NCI-H2029 treated with DMSO at 0.1 percent for 48 hours (cell line): Measurements from ENCODE around the gene TACR1.
"Not testable (repeated sequence)": the region's sequence is repeated elsewhere in the genome, so short reads cannot be mapped to it uniquely, and the experiment has no call there.

Experiments used
- DNase-seq: peaks from one replicate; lab custom pipeline; 2025; lab: John Stamatoyannopoulos, UW

Gene TACR1

DNA sequence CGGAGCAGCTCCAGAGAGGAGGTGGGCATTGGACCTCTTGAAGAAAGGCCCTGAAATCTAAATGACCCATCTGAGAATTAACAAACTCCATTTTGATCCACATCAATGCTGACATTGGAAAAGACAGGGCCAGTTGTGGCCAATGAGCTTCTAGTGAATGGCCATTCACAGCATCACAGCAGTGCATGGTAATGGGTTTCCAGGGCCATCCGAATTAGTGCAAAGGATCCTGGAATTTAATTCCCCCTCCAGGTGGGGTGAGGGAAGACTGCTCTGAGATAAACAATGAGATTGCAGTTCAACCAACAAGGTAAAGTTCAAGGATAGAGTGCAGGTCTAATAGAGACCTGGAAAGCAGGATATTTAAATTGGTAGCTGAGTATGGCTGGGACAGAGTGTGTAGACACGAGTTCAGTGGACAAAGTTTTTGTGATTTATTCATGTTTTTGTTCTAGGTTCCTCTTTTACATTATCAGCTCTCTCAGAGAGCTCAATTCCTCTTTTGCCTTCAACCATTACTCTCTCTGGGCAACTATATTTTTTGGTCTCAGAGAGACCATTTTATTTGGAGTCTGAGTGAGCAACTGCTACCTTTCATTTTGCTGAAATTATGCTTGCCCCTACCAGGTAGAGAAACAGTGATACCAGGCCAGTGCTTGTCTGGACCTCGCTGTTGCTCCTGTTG, 5.0 kb downstream of the TACR1 start:
- DNase-seq = no peak

DNA sequence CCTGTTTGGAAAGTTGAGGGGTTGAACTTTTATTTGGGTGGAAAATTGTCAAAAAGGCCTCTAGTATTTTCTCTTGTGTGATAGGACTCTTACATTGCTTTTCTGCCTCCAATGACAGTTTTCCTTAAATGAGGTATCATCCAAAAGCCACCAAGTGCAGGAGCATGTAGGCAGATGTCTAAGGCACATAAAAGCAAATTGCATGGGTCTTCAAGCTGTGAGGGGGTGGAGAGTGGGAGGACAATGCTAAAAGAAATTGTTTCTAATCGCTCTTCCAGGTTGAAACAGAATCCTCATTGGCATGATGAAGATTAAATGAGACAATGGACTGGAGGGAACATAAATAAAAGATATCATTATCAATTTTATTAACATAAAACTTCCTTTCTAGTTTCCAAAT, 6.8 kb downstream of the TACR1 start:
- DNase-seq = no peak

- DNase-seq = no peak
Measured at GRCh38 chr2:75190271-75190990, 8.9 kb downstream of the TACR1 start.

DNA sequence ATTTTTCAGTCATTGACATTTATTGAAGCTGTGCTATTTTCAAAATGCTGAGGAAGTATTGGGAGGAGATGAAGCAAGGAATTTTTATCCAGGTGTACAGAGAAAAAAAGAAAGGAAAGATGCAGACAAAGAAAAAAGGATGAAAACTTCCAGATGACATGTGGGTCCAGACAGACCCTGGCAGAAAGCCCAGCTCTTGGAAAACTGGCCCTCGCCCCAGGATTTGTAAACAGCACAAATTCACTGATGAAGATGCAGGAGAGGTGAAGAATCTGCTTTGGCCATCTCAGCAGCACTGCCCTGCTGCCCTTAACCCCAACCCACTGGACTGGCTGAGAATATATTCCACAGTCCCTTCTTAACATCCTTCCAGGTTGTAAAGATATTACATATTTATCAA, 12.5 kb downstream of the TACR1 start:
- no peak for DNase-seq

DNA sequence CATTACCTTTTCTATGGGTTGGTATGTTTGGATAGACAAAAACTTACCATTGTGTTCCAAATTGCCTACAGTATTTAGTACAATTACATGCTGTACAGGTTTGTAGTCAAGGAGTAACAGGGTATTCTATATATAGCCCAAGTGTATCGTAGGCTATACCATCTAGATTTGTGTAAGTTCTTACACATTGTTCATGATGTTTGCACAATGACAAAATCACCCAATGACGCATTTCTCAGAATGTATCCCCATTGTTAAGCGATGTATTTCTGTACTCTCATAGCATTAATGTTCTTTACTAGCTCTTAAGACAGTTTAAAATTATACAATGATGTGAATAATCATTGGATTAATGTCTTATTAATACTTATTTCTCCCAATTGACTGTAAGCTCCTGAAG, 16.7 kb downstream of the TACR1 start:
- DNase-seq = no peak

GRCh38 chr2:75180476-75180875, 18.8 kb downstream of the TACR1 start:
- no peak for DNase-seq

- DNase-seq = no peak
Measured at GRCh38 chr2:75177427-75177826, 21.9 kb downstream of the TACR1 start.

- no peak for DNase-seq
Measured at GRCh38 chr2:75175456-75175855, 23.9 kb downstream of the TACR1 start.

DNA sequence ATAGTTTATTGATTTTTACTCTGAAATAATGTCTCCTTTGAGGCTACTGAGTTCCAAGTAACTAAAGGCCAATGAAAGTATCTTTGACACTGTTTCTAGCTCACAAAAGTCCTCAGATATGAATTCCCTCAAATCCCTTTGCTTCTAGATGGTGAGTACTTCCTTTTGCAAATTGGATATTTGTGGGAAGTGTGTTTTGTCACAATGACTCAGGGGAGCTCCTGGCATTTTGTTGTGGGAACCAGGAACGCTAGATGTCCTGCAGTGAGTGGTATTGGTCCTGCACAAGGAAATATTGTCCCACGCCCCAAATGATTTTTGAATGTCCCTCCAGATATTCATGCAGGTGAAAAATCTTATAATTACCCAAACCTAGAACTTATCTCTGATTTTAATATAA, 24.3 kb downstream of the TACR1 start:
- DNase-seq = no peak

GRCh38 chr2:75174519-75174918, 24.8 kb downstream of the TACR1 start:
- no peak for DNase-seq

GRCh38 chr2:75173740-75174139, 25.6 kb downstream of the TACR1 start:
- no peak for DNase-seq

- DNase-seq = not testable (repeated sequence)
Measured at GRCh38 chr2:75171423-75171822, 27.9 kb downstream of the TACR1 start.

DNA sequence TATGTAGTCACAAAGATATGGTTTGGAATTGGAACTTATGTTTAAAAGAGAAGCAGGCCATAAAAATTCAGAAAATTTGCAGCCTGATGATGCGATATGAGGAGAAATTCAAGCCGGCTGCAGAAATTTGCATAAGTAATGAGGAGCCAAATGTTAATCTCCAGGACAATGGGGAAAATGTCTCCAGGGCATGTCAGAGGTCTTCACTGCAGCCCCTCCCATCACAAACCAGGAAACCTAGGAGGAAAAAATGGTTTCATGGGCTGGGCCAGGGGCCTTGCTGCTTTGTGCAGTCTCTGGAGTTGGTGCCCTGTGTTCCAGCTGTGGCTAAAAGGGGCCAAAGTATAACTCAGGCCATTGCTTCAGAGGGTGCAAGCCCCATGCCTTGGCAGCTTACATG, 28.4 kb downstream of the TACR1 start:
- DNase-seq = no peak

GRCh38 chr2:75168186-75168585, 31.1 kb downstream of the TACR1 start:
- DNase-seq = no peak

GRCh38 chr2:75166491-75166890, 32.8 kb downstream of the TACR1 start:
- no peak for DNase-seq

- no peak for DNase-seq
Measured at GRCh38 chr2:75162897-75163296, 36.4 kb downstream of the TACR1 start.

DNA sequence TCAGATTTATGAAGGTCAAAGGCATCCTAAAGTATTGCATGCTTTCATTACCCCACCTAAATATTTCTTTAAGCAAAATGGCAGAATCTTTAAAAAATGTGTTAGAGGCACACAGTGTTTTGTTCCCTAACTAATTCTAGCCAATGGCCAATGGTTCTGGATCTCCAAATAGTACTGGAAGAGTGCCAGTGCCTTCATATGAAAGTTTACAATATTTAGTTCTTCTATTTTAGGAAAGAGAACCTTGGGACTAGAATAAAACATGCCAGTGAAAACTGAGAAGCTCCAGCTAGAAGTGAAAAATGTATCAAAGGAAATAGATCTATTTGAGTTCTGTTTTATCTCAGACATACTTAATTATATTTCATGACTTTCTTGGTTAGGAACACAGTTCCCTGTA, 37.1 kb downstream of the TACR1 start:
- no peak for DNase-seq

DNA sequence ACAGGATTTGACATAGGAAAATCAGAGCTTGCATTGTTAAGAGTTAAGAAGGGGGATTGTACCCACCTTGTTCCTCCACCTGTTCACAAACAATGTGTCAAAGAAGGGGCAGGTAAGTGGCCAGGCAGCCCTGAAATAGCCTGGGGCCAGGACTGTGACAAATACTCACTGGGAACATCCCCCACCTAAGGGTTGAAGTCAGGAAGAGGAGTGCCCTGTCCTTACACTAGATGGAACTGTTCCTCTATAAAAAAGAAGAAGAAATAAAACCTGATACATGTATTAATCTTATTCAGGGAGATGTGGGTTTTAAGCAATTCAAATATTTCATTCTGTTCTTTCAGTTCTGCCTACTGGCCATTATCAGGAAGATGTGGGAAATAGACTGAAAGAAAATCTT, 41.9 kb downstream of the TACR1 start:
- no peak for DNase-seq

- no peak for DNase-seq
Measured at GRCh38 chr2:75155115-75155514, 44.2 kb downstream of the TACR1 start.

GRCh38 chr2:75153221-75153620, 46.1 kb downstream of the TACR1 start:
- DNase-seq = peak; percentile 3

DNA sequence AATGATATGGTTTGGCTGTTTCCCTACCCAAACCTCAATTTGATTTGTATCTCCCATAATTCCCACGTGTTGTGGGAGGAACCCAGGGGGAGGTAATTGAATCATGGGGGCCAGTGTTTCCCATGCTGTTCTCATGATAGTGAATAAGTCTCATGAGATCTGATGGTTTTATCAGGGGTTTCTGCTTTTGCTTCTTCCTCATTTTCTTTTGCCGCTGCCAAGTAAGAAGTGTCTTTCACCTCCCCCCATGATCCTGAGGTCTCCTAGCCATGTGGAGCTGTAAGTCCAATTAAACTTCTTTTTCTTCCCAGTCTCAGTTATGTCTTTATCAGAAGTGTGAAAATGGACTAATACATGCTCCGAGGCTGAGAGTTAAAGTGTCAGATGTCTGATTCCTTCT, 47.1 kb downstream of the TACR1 start:
- DNase-seq = not testable (repeated sequence)

GRCh38 chr2:75147884-75148283, 51.4 kb downstream of the TACR1 start:
- DNase-seq = not testable (repeated sequence)

DNA sequence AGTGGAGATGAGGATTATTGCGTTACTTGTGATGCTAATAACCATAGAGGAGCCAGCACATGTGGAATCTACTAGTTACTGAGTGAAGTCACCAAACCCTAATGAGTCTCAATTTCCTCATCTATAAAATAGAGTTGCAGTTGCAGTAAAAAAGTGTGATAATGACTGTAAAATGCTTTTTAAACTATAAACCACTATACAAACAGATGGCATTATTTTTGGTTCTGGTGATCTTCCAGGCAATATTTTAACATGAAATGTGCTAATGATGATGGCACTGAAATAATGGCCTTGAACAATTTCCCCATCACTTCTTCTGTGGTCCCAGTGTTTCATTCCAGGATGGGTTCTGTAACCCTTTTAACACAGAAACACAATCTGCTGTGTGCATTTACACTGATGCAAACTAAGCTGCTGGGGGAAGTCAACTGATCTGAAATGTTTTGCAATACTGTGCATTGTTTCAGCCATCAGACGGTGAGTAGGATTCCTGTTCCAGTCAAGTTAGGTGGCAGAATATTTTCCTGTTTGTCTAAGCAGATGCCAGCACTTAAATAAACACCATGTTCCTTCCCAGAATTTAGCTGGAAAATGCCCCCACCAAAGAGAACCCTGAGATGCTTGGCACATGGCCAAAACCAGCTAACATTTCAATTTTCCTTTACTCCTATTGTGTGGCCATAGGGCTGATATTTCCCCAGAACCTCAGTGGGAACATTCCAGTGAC, 52.6 kb downstream of the TACR1 start:
- DNase-seq = no peak
